Colonic mucosa (tissue), 4 donors: Measurements from ENCODE around the gene BBX. TPM values are rescaled to one million over a fixed set of nuclear protein-coding genes. Genes with fewer than 3 reads are reported as not detected.

ENCODE experiments used
- DNase-seq: peaks from one replicate; pipeline ENCODE4 v3.0.0-alpha.2; 2020
- H3K27ac ChIP-seq: fragments of 200-600 bp; one replicate; pipeline ENCODE4 v1.8.0; 2021
- H3K27me3 ChIP-seq: fragments of 200-600 bp; one replicate; pipeline ENCODE4 v1.8.0; 2021
- H3K36me3 ChIP-seq: fragments of 200-600 bp; one replicate; pipeline ENCODE4 v1.8.0; 2021
- H3K4me1 ChIP-seq: fragments of 200-600 bp; one replicate; pipeline ENCODE4 v1.8.0; 2021; ENCODE audit warnings: mild to moderate bottlenecking
- H3K4me3 ChIP-seq: fragments of 200-600 bp; one replicate; pipeline ENCODE4 v1.8.0; 2021
- H3K9ac ChIP-seq, 2 donors: one replicate each; pipeline ENCODE4 v1.7.0; 2013; ENCODE audit warnings: control low read depth in 2 of 2, low read depth in 2 of 2, low read length in 2 of 2
- H3K9me3 ChIP-seq: fragments of 200-600 bp; one replicate; pipeline ENCODE4 v1.8.0; 2021
- CTCF ChIP-seq: fragments of 200-600 bp; IDR thresholded peaks from one replicate; pipeline ENCODE4 v1.8.0; 2022; ENCODE audit warnings: antibody characterized with exemption, mild to moderate bottlenecking
- intact Hi-C: fragments of 100-400 bp; cut with DNase I; formaldehyde crosslinking; loops from one replicate; pipeline ENCODE4 v1.14.1; 2022
- total RNA-seq, 2 donors: library from RNA; stranded (reverse); fragmentation: NEBNext Ultra II Directional in 1 of 2; extraction: Animal tissue kit (Norgen Biotek cat#: 25700) in 1 of 2; gene quantifications; one replicate each; pipeline ENCODE4 v1.2.1, GENCODE V29; 2021
- donor health status: healthy.
- donor health status: DM: no; HTN: no; CAD: no.
- donor health status: DM: no; HTN: no; CAD: no.

Gene BBX
- total RNA-seq, 2 donors from 2014 or later: 21.5 to 44.3 TPM

GRCh38 chr3:107574650-107575049 lies 51.9 kb downstream of the BBX start:
- no peak for DNase-seq

GRCh38 chr3:107578091-107578490 lies 55.3 kb downstream of the BBX start:
- no peak for TF ChIP-seq CTCF
- H3K4me1 ChIP-seq: no peaks in the 10 kb centered on the region
- intact Hi-C loops: loop anchor here (10.0 kb wide), 2 partner anchors 167 to 347 kb away; no protein-coding TSS in a partner anchor
- H3K27me3 ChIP-seq: no peaks in the 10 kb centered on the region
- no peak overlapping the region for H3K9ac ChIP-seq
- no peak for DNase-seq
- no peaks in the 10 kb centered on the region for H3K9me3 ChIP-seq
- no peak overlapping the region for H3K27ac ChIP-seq
- no peak overlapping the region for H3K4me3 ChIP-seq
- no peaks in the 10 kb centered on the region for H3K36me3 ChIP-seq

More at GRCh38 chr3:107574650-107575049, 51.9 kb downstream of the BBX start:
- Histone ChIP-seq H3K4me1 (no peaks in the 10 kb centered on the region), H3K4me3 (no peak overlapping the region), H3K27me3 (no peaks in the 10 kb centered on the region), H3K36me3 (no peaks in the 10 kb centered on the region), H3K9me3 (no peaks in the 10 kb centered on the region), H3K27ac (no peak overlapping the region), H3K9ac (no peak overlapping the region)
- intact Hi-C loops: loop anchor here (10.0 kb wide), 2 partner anchors 170 to 350 kb away; no protein-coding TSS in a partner anchor
- TF ChIP-seq CTCF: peak; percentile 49

GRCh38 chr3:107578523-107578922 lies 55.8 kb downstream of the BBX start:
- Histone ChIP-seq H3K27me3 (no peaks in the 10 kb centered on the region), H3K9ac (no peak overlapping the region), H3K36me3 (no peaks in the 10 kb centered on the region), H3K9me3 (no peaks in the 10 kb centered on the region), H3K27ac (no peak overlapping the region), H3K4me3 (no peak overlapping the region), H3K4me1 (no peaks in the 10 kb centered on the region)
- intact Hi-C loops: loop anchor here (10.0 kb wide), 2 partner anchors 166 to 346 kb away; no protein-coding TSS in a partner anchor
- TF ChIP-seq CTCF: no peak
- DNase-seq: no peak

GRCh38 chr3:107579371-107579770 lies 56.6 kb downstream of the BBX start:
- Histone ChIP-seq H3K9ac (no peak overlapping the region), H3K27ac (no peak overlapping the region), H3K36me3 (no peaks in the 10 kb centered on the region), H3K9me3 (no peaks in the 10 kb centered on the region), H3K4me1 (no peaks in the 10 kb centered on the region), H3K27me3 (no peaks in the 10 kb centered on the region), H3K4me3 (no peak overlapping the region)
- DNase-seq: no peak
- no peak for TF ChIP-seq CTCF
- intact Hi-C loops: loop anchor here (10.0 kb wide), 2 partner anchors 165 to 345 kb away; no protein-coding TSS in a partner anchor

GRCh38 chr3:107581230-107581629 lies 58.5 kb downstream of the BBX start:
- Histone ChIP-seq H3K9me3 (no peaks in the 10 kb centered on the region), H3K27ac (no peak overlapping the region), H3K9ac (no peak overlapping the region), H3K4me3 (no peak overlapping the region), H3K36me3 (no peaks in the 10 kb centered on the region), H3K27me3 (no peaks in the 10 kb centered on the region), H3K4me1 (no peaks in the 10 kb centered on the region)
- intact Hi-C loops: no loop called here
- no peak for TF ChIP-seq CTCF
- no peak for DNase-seq
